Measurements from ENCODE around the gene COBL.

Gene COBL

DNA sequence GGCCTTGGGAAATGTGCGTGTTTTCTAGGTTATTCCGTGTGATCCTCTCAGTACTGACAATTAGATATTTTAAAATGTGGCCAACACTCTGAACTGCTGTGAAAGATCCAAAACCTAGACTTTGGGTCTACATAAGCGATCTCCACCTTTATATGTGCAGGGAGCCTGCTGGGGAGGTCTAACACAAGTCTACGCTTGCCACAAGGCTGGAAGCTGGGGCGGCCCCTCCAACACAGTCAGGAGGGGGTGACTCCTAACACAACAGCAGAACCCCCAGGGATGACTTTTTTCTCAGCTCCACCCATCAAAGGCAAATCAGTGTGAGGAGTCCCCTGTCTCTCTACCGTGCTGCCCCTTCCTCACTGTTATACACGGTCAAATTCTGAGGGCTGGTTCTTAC, 202.6 kb downstream of the COBL start:
- DNase-seq (ENCODE audit: low spot score), result no peak

DNA sequence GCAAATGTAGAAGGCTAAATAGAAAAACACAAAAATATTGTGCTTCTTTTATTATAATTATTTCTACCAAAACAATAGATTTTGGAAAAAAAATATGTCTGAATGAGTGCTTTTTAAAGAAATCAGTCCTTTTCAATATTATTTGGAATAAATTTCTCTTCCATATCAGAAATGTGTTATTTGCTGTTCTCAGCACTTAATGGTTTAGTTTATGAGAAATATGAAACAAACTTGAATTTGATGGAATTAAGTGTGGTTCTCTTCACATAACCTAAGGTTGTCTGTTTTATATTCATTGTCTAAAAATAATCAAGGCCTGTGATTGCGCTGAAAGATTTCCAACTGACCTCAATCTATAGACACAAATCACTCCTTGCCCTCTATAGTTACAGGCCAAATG, 203.0 kb downstream of the COBL start:
- DNase-seq (ENCODE audit: low spot score), result no peak

DNA sequence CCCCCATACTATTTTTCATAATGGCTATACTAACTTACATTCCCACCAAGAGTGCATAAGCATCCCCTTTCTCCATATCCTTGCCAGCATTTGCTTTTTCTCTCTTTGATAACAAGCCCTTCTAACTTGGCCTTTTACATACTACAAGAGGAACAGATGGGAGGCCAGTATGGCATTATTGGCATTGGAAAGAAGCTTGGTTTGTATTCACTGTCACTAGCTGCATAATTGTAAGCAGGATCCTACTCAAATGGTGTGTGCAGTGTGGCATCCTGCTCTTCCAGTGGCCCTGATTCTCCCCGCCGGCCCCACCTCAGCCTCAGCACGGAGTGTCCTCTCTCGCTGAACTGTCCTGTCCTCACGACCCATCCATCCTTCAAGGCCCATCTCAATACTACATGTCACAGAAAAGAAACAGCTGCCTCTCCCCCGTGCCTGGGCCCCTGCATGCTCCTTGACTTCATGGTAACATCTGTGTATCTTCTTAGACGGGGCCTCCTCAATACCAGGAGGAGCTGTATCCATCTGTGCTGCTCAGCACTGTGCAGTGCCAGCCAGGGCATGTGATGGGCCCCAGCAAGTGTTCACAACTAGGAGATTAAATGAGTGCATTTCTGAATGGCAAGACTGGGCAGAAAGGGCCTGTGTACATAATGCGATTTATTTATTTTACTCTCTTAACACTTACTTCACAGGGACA, 205.2 kb downstream of the COBL start:
- DNase-seq (ENCODE audit: low spot score), result no peak

DNA sequence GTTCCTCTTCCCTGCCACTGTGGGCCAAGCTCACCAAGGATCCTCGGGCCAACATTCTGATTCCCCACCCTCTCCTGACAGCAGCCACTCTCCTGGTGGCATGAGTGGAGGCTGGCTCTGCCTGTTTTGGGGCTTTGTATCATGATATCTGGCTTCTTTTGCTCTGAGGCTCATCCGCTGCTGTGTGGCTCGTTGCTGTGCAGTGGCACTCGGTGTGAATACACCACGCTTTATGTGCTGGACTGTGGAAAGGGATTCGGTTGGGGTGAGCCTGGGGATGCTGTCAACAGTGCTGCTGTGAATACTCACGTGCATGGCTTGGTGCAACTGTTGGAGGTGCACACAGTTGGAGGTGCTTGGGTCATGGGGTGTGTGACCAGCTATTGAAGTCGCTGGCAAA, 208.5 kb downstream of the COBL start:
- no peak for DNase-seq (ENCODE audit: low spot score)

DNA sequence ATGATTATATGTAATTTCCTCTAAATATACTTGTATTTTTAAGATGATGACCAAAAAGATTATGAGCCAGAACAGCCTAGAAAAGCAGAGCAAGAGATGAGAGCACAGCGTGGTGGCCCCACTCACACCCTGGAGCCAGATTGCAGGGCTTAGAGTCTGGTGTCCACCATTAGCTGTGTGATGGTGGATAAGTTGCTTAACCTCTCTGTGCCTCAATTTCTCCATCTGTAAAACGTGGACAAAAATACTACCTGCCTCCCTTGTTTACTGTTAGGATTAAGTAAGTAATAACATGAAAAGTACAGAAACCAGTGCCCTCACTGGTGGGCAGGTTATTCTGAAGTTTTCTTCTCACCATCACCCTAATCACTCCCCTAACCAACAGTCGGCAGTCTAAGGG, 212.3 kb downstream of the COBL start:
- no peak for DNase-seq (ENCODE audit: low spot score)

DNA sequence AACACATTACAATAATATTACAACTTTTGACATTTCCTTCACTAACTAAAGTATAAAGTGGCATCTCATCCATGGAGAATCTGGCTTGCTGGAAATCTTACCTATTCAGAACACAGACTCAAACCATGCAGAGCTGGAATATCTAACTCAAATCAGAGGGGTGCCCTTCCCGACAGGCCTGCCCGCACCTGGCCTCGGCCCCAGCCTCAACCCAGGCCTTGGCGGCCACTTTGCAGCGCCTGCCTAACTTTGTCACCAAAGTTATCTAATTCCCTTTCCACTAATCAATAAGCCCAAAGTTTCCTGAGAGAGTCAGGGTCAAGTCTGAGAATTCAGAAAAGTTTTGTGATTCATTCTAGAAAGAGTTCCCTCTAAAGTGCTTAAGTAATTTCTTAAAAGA, 212.9 kb downstream of the COBL start:
- DNase-seq (ENCODE audit: low spot score), result no peak

DNA sequence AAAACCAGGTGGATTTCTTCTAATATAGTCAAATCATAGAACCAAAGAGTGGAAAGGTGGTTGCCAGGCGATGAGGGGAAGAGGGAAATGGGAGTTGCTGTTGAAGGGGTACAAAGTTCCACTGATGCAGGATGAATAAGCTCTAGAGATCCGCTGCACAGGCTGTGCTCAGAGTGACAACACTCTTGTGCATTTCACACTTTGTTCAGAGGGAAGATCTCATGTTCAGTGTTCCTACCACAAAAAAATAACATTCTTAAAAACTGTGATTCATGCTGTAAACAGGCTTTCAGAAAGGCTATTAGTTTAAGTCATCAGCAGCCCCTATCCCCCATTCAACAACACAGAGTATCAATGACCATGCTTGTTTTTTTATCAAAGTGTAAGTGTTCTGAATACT, 213.8 kb downstream of the COBL start:
- DNase-seq (ENCODE audit: low spot score), result no peak

DNA sequence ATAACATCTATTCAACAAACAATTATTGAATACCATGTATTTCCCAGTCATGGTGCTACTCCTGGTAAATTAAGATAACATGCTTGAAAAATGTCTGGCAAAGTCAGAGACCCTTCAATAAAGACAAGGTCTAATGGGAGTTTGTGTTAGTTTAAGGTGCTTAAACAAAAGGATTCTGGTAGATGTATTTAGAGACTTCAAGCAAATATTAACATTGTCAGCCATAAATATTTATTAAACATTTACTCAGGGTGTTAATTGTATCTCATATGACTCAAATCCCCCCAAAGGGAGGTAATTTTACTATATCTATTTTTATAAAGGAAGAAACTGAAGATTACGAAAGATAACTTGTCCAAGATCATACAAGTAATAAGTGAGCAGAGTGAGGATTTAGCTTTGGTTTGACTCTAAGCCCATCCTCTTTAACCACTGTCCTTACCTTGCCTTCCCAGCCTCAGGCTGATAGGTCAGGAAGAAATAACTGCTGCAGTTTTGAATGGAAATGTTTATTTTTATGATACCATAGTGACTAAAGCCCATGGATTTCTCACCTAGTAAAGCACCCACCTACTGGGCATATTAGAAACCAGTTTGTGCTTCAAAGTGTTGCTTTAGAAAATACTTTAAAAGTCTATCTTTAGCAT, 215.4 kb downstream of the COBL start:
- no peak for DNase-seq (ENCODE audit: low spot score)

DNA sequence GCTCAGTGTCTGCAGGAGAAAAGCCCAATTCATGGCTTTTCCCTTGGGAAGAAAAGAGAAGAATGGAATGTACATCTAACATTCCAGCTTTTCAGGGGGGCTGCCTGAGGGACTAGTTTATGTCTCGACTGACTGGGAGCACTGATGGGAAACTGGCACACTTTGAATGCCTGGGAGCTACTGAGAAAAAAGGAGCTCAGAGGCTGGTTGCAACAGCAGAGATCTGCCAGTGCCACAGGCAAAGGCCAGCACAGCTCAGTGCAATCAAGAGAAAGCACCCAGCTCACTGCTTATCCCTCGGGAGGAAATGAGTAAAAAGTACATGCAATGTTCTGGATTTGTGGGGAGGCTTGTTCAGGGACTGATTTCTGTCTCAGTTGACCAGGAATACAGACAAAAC, 226.2 kb downstream of the COBL start:
- DNase-seq (ENCODE audit: low spot score), result no peak

DNA sequence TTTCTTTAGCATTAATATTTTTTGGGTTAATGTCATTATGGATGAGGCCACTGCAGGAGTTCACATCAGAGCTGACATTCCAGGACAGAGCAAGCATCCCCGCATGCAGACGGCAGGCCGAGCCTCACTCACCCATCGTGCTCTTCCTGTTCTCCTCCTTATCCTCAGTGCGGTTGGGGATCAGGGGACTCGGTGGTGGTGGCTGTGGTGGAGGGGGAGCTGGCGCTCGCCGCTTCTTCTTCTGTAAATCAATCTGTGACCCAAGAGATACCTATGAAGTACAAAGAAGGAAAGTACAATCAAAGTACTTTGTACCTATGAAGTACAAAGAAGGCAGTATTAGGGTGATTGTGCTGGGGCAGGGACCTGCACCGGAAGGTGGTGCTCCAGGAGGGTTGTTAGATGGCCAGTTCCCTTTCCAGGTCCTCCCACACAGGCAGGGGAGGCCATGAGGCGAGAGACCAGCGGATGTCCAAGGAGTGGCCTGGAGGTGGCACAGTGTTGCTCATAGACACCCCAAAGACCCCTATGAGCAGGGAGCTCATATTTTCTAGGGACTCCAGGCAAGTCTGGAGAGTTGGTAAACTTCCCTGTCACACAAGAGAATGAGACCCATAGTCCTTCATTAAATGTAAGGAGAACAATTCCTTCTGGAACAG, 231.4 kb downstream of the COBL start:
- no peak for DNase-seq (ENCODE audit: low spot score)

DNA sequence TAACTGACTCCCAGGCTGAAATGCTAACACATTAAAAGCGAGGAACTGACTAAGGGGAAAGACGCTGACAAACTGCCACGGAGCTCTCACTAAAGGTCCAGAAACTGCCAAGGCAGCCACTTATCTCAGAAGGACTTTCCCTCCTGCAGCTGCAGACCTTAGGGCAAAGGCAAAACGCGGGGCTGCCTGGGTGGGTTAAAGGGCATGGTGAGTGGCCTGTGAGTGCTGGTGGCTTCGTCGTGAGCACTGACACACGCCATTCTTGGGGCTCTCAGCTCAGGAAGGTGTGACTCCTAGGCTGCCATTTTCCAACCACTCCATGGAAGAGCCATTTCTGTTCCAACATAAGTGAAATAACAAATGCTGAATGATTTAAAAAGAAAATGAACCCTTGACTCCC, 232.5 kb downstream of the COBL start:
- no peak for DNase-seq (ENCODE audit: low spot score)

DNA sequence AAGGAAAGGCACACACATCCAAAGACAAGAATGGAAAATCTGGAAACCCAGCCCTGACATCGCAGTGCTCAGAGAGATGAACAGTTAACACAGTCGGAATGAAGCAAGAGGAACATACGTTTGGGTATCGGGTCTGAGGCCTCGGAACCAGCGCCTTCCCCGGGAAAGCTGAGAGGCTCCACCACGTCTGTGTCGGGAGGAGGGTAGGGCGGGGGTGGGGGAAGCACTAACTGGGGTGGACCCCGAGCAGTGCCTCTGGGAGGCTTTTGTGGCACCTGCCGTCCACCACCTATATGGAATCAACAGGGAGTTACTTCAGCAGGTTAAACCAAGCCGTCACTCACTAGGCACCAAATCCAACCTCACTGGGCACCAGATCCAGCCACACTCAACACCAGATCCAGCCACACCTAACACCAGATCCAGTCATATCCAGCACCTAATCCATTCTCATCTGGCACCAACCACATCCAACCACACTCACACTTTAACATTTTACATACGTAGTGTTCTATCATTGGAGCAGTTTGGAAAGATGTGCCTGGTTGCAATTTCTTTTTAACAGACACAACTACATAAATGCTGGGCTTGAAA, 233.6 kb downstream of the COBL start:
- DNase-seq (ENCODE audit: low spot score), result no peak

DNA sequence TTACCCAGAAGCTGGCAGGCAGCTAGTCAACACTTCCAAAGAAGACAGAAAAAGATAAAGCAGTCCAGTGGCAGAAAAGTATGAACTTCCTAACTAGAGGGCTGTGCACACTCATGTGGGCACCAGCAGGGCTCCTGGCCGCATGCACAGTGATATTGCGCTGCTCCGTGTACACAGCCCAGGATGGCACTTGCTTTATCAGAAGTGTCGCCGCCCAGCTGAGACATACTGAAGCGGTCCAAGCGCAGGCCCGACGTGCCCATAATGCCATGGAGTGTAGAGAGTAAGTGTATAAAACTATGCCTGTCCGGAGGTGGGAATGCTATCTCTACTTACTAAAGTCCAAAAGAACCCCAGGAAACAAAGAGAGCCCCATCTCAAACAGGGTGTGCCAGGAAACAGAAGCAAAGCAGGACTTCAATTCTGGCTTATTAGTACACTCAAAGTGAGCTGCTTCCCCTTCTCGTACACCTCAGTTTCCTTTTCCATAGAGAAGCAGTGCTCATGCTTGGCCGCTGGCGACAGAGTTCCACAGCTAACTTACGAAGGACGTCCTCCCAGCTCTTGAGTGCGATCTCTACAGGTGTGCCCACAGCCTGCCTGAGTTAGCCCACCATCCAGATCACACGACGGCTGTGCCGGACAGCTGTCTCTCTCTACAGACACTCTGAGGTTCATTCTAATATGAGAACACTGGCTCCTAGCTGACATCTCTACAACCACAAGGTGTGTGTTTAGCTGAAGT, 234.3 kb downstream of the COBL start:
- no peak for DNase-seq (ENCODE audit: low spot score)

DNA sequence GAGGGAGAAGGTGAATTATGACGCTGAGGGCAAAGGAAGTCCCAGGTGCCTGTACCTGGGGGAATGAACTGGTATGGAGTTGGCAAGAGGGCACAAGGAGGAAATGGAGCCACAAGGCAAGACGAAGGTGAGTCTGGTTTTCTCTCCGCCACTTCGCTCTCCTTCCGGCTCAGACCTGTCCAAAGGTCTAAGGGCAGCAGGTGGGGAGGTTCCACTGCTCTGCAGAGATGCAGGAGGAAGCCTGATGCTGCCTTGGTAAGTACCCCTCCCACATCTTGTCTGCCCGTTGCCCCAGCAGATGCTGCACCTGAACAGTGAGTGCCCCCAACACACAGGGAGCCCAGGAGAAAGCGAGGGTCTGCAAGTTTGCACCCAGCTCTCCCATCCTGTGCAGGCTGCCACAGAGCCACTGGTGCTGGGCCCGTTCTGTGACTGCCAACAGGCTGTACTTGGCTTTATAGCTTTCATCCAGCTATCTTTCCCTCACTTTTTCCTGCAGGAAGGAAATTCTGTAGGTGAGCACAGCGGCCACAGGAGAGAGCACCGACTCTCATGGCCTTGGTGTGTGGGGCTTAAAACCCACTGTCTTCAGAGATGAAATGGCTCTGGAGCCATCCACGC, 235.2 kb downstream of the COBL start:
- no peak for DNase-seq (ENCODE audit: low spot score)

DNA sequence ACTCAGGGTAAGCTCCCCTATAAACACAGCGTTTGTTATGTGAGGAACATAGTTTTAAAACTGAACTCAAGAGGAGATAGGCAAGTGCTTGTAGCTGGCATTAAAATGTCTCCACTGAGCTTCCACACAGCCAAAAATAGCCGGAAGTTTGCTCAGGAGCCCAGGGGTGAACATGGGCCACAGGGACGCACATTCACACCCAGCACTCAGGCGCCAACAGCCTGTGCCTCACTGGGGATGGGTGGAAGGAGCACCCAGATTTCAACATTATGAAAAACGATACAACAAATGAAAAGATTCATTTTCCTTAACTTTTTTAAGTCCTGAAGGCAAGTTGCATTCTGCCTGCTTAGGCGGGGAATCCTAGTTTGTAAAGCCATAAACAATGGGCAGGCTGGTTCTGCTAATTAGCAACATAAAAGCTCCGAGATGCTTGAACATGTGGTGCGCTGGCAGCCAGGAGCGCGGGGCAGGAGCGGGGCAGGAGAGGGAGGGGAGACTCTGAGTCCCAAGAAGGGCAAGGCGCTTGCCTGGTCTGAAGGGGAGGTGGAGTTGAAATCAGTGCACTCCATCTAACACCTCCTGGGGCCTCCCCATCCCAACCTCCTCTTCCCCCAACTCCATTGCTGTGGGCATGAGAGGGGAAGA, 235.9 kb downstream of the COBL start:
- DNase-seq (ENCODE audit: low spot score), result no peak

DNA sequence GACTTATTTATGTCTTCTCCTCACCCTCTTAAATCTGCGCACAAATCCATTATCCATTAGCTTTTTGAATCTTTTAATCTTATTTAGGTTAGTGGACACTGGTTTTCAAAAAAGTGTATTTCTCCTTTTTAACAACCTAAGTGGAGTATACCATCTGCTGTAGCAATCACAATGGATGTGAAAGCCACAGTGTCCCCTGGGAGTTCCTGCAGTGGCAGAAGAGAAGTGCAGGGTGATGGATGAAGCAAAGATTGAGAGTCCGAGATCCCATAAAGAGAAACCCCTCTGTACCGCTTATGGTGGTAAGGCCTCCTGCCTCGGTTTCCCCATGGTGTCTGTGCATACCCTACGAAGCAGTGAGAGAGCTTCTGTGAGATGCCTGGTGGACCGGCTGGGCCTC, 236.4 kb downstream of the COBL start:
- DNase-seq (ENCODE audit: low spot score), result no peak

DNA sequence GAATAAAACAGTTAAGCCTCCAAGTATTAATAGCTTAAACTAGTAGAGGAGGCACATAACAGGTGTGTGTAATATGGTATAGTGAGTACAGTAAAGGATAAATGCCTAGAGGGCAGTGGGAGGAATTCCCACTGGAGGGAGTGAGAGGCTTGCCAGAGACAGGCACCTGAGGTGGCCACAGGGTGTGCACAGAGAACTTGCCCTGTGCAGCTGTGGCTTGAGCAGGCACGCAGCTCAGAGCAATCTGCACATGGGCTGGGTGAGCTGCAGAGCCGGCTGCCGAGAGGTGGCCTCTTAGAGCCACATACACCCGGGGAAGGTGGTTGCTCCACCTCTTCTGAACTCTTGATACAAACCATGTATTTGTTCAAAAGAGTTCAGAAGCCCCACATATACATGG, 237.1 kb downstream of the COBL start:
- DNase-seq (ENCODE audit: low spot score), result no peak

DNA sequence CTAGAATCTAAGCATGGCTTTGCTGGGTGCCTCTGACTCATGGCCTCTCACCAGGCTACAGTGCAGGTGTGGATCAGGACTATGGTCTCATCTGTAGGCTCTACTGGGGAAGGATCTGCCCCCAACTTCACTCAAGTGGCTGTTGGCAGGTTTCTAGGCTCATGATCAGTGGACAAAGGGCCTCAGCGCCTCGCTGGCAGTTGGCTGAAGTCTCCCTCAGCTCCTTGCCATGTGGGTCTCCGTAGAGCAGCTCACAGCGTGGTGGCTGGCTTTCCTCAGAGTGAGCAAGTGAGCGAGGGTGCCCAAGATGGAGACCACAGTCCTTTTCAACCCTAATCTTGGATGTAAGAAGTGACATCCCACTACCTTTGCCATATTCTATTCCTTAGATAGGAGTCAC, 238.0 kb downstream of the COBL start:
- no peak for DNase-seq (ENCODE audit: low spot score)

DNA sequence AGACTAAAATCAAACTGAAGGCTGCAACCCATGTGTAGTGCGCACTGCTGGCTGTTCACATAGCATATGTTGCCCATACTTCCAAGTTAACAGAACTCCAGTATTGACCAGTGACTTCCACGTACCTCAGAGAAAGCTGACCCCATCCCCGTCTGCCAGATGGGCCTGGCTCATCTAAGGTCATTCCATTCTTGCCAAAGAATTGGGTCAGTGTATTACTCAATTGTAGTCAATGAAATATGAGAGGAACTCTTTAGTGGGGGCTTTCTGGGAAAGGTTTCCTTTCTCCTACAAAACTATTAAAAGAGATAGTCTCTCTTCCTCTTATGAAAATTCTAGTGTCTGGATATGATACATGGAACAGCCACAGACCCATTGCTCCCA, 238.6 kb downstream of the COBL start:
- no peak for DNase-seq (ENCODE audit: low spot score)

DNA sequence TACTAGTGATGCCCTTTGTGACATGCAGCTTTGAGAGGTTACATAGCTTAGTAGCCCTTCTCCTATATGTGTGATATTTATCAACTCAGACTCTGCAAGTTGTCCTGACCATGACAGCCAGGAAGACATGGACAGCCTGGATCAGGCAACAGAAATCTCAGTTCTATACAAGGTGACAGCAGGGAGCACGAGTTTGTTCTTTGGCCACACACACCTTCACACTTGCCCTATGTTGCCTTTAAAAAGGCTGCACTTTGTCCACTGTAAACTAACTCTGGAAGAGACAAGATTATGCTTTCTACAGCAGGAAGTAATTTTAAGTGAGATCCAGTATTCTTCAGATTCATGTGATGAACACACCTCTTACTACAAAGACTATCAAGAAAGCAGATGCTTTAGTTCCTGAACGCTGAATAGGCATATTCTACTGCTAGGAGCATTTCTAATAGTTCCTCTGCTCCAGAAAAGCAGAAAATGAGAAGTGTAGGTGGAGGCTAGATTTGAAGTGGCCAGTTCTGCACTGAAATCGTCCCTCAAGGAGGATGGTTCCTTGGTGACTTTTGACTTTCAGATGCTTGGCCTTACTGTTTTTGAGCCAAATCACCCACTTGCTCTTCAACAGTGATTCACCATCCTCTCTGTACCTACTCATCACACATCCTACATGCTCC, 239.2 kb downstream of the COBL start:
- DNase-seq (ENCODE audit: low spot score), result no peak

Measured in NAMALWA (cell line).